Ovary (tissue), 3 donors: ENCODE results near the gene MCU.

Experiments used
- CTCF ChIP-seq, 3 donors: fragments of 450-650 bp in 2 of 3; fragments of 200-600 bp in 1 of 3; IDR thresholded peaks; one replicate each; pipeline versions ENCODE4 v1.5.1 to v1.8.0; 2016 to 2022; ENCODE audit warnings: antibody characterized with exemption in 3 of 3, mild to moderate bottlenecking in 1 of 3
- POLR2A ChIP-seq: fragments of 450-650 bp; IDR thresholded peaks from one replicate; pipeline ENCODE4 v1.6.1; 2017; ENCODE audit warnings: antibody characterized with exemption, mild to moderate bottlenecking, moderate library complexity
- donor health status: DM: no; HTN: no; CAD: no.

DNA sequence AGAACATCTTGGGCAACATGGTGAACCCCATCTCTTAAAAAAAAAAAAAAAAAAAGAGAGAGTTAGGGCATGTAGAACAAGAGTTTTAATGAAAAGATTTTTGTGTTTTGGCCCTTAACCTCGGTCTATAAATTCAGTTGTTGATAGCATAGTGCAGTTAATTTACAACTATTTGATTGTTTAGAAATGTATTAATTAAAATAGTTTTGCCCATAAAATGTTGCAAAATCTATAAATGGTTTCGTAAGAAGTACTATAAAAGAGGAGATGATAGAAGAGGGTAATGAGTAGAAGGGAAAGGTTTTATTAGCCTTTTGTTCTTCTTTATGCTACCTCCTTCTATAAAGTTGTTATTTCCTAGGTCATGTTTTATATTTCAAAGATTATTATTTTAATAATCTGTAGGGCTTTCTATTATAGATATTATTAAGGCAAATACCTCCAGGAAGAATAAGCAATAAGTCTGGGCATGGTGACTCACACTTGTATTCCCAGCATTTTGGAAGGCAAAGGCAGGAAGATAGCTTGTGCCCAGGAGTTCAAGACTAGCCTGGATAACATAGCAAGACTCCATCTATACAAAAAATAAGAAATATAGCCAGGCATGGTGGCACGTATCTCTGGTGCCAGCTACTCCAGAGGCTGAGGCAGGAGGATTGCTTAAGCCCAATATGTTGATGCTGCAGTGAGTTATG lies 73.3 kb downstream of the MCU start:
- TF ChIP-seq POLR2A (no peak), CTCF (IDR thresholded peaks at IDR 0.05) (no peak)
